Measurements from ENCODE around the gene PFDN6. TPM values are rescaled to one million over a fixed set of nuclear protein-coding genes. Genes with fewer than 3 reads are reported as not detected.
A peak's percentile ranks its signal among the peaks of the same experiment; 100 is the strongest.

Gene PFDN6
- total and polyA plus RNA-seq, 2 of the 13 experiments (the other 11 are each of a cell fraction or from before 2014, with no cell fraction given): 75.5 to 87.0 TPM

GRCh38 chr6:33299237-33299944 lies 10.0 kb downstream of the PFDN6 start (continued):
- TF ChIP-seq, protein P1, sequence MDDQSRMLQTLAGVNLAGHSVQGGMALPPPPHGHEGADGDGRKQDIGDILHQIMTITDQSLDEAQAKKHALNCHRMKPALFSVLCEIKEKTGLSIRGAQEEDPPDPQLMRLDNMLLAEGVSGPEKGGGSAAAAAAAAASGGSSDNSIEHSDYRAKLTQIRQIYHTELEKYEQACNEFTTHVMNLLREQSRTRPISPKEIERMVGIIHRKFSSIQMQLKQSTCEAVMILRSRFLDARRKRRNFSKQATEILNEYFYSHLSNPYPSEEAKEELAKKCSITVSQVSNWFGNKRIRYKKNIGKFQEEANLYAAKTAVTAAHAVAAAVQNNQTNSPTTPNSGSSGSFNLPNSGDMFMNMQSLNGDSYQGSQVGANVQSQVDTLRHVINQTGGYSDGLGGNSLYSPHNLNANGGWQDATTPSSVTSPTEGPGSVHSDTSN (CRISPR knock-in tag; IDR thresholded peaks at IDR 0.05; ENCODE audit: borderline replicate concordance): 0 out of 2 replicates have a peak, but pooled peaks have one; percentile 13
- TF ChIP-seq ARNT2 (CRISPR knock-in tag; IDR thresholded peaks at IDR 0.05; ENCODE audit: low read depth) (peak; percentile 5; the same call in 1 of the 2 replicates), FOXJ3 (CRISPR knock-in tag; IDR thresholded peaks at IDR 0.05; ENCODE audit: borderline replicate concordance) (peak; percentile 67; the same call in 1 of the 2 replicates), NCOA5 (CRISPR knock-in tag; IDR thresholded peaks at IDR 0.05) (peak; percentile 94), MLX (CRISPR knock-in tag; IDR thresholded peaks at IDR 0.05) (0 out of 2 replicates have a peak, but pooled peaks have one; percentile 12), KLF15 (CRISPR knock-in tag; IDR thresholded peaks at IDR 0.05; ENCODE audit: borderline replicate concordance) (peak; percentile 82; the same call in 1 of the 2 replicates), ZNF160 (CRISPR knock-in tag; IDR thresholded peaks at IDR 0.05) (peak; percentile 63; the same call in 1 of the 2 replicates), ZSCAN21 (CRISPR knock-in tag; IDR thresholded peaks at IDR 0.05; ENCODE audit: borderline replicate concordance) (peak; percentile 78), NAIF1 (CRISPR knock-in tag; IDR thresholded peaks at IDR 0.05; ENCODE audit: borderline replicate concordance) (peak; percentile 74), CERS6 (CRISPR knock-in tag; IDR thresholded peaks at IDR 0.05) (no peak), ZNF605 (CRISPR knock-in tag; IDR thresholded peaks at IDR 0.05) (peak; percentile 95), AGO1 (IDR thresholded peaks at IDR 0.05; ENCODE audit: low read depth, low read length, poor library complexity, severe bottlenecking) (peak; percentile 99), THAP9 (CRISPR knock-in tag; IDR thresholded peaks at IDR 0.05; ENCODE audit: borderline replicate concordance) (peak; percentile 88), DMTF1 (CRISPR knock-in tag; IDR thresholded peaks at IDR 0.05) (peak; percentile 41; the same call in 1 of the 2 replicates)
- TF ChIP-seq, protein P2, sequence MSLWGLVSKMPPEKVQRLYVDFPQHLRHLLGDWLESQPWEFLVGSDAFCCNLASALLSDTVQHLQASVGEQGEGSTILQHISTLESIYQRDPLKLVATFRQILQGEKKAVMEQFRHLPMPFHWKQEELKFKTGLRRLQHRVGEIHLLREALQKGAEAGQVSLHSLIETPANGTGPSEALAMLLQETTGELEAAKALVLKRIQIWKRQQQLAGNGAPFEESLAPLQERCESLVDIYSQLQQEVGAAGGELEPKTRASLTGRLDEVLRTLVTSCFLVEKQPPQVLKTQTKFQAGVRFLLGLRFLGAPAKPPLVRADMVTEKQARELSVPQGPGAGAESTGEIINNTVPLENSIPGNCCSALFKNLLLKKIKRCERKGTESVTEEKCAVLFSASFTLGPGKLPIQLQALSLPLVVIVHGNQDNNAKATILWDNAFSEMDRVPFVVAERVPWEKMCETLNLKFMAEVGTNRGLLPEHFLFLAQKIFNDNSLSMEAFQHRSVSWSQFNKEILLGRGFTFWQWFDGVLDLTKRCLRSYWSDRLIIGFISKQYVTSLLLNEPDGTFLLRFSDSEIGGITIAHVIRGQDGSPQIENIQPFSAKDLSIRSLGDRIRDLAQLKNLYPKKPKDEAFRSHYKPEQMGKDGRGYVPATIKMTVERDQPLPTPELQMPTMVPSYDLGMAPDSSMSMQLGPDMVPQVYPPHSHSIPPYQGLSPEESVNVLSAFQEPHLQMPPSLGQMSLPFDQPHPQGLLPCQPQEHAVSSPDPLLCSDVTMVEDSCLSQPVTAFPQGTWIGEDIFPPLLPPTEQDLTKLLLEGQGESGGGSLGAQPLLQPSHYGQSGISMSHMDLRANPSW (CRISPR knock-in tag; IDR thresholded peaks at IDR 0.05; ENCODE audit: borderline replicate concordance): peak; percentile 94
